ENCODE results near the gene ZBTB12. TPM values are rescaled to one million over a fixed set of nuclear protein-coding genes. Genes with fewer than 3 reads are reported as not detected.

The ZBTB12 gene
- total and polyA plus RNA-seq, 10 of the 15 experiments (the other 5 are each of a cell fraction or from before 2014, with no cell fraction given) = 0.81 to 4.5 (median 1.7) TPM; not detected in 4

- no peaks in the 10 kb centered on the region for H3K27me3 ChIP-seq (replicated peaks in 1 of 2; ENCODE audit: control insufficient read depth in 2 of 2, insufficient read depth in 2 of 2, low read length in 1 of 2)
- H4K20me1 ChIP-seq (ENCODE audit: control insufficient read depth, insufficient read depth) = no peaks in the 10 kb centered on the region
- H3K79me2 ChIP-seq (ENCODE audit: control insufficient read depth, insufficient read depth, low read length) = peaks cover 12% of the 10 kb centered on the region
- TF ChIP-seq SRF (IDR thresholded peaks at IDR 0.05; ENCODE audit: low read depth in 2 of 2, low read length in 2 of 2) (no peak), IKZF2 (IDR thresholded peaks at IDR 0.05) (no peak), BHLHE40 (IDR thresholded peaks at IDR 0.05; ENCODE audit: borderline replicate concordance in 1 of 2, low read depth in 2 of 2, low read length in 1 of 2) (peak in 1 of 2 experiments; percentile 77; a peak in 1 of 4 replicates), DPF2 (IDR thresholded peaks at IDR 0.05) (0 out of 2 replicates have a peak, but pooled peaks have one; percentile 13), SPI1 (IDR thresholded peaks at IDR 0.05; ENCODE audit: borderline replicate concordance, insufficient read depth, low read depth, low read length) (no peak), CREB1 (IDR thresholded peaks at IDR 0.05; ENCODE audit: low read depth) (no peak), SIX5 (IDR thresholded peaks at IDR 0.05; ENCODE audit: low read depth, low read length, severe bottlenecking) (no peak), SUZ12 (IDR thresholded peaks at IDR 0.05; ENCODE audit: unreplicated experiment) (no peak), KAT2A (conservative IDR thresholded peaks at IDR 0.05; ENCODE audit: control insufficient read depth, low read depth, low read length) (no peak), NR2F1 (conservative IDR thresholded peaks at IDR 0.05) (no peak)
- DNase-seq (ENCODE audit: low read depth, low spot score) = no peak
- POLR2A ChIA-PET = interaction anchor here (0.6 to 1.6 kb wide), 11 partner anchors 10 to 325 kb away, joined by 3 to 9 read pairs (median 3); partner anchors contain the start of genes ABHD16A, ATF6B, FKBPL and LSM2
- RAD21 ChIA-PET (ENCODE audit: unreplicated experiment) = interaction anchor here (0.6 to 0.7 kb wide), 2 partner anchors 26 to 34 kb away, joined by 3 read pairs; partner anchors contain the start of gene NEU1
- H3K4me2 ChIP-seq (ENCODE audit: control insufficient read depth, insufficient read depth) = peak overlapping the region; percentile 97
- H3K9ac ChIP-seq (ENCODE audit: control insufficient read depth, insufficient read depth, low read length) = peak overlapping the region; percentile 76
- no peak for FAIRE-seq
- CTCF ChIA-PET = interaction anchor here (1.3 kb wide), 1 partner anchor 10 kb away, joined by 5 read pairs; no protein-coding TSS in a partner anchor
- BruUV-seq (replicated peaks) = no TSS peak
- H3K4me1 ChIP-seq (ENCODE audit: control insufficient read depth, insufficient read depth, low read length) = peaks cover 18% of the 10 kb centered on the region
- ATAC-seq = peak; percentile 3
- peaks cover 2 to 10% of the 10 kb centered on the region in 2 experiments for H3K36me3 ChIP-seq (ENCODE audit: control insufficient read depth in 2 of 2, insufficient read depth in 2 of 2, low read length in 1 of 2)
- peak overlapping the region; percentile 65 for H2AFZ ChIP-seq (ENCODE audit: control insufficient read depth, low read depth, low read length)
- H3K27ac ChIP-seq (ENCODE audit: control insufficient read depth, insufficient read depth) = peak overlapping the region; percentile 58; the same call in 1 of the 2 replicates
- WGBS (ENCODE audit: insufficient coverage, insufficient replicate concordance, low lambda C conversion rate, missing lambda C conversion rate) = 0% methylated on average over 18 of the region's 62 CpGs
- in situ Hi-C loops (cut with MboI) = no loop called here
- H3K9me3 ChIP-seq (replicated peaks; ENCODE audit: control insufficient read depth, insufficient read depth, low read length) = no peaks in the 10 kb centered on the region
- H3K4me3 ChIP-seq = peak overlapping the region; percentile 84
- SMC1A ChIA-PET (ENCODE audit: uncharacterized antibody, unreplicated experiment) = no interaction called here
- intact Hi-C loops (cut with micrococcal nuclease; ENCODE audit: unreplicated experiment) = no loop called here
Observed at GRCh38 chr6:31896856-31897611, 4.9 kb downstream of the ZBTB12 start.

Data from GM12878 (cell line).